CD14-positive monocyte (primary cell): ENCODE data around the gene IMMP2L. TPM values are rescaled to one million over a fixed set of nuclear protein-coding genes. Genes with fewer than 3 reads are reported as not detected.

ENCODE experiments used
- DNase-seq, 3 donors: peaks; one replicate each; pipeline ENCODE4 v3.0.0-alpha.2; 2011 to 2022
- H2AFZ ChIP-seq: 2 replicates; pipeline ENCODE4 v1.6.0; 2012; ENCODE audit warnings: mild to moderate bottlenecking, low read depth, low read length, inconsistent platforms; ENCODE audit not compliant: insufficient read depth, poor library complexity, severe bottlenecking
- H3K27ac ChIP-seq, 2 donors: 1 replicate in 1 of 2; 2 replicates in 1 of 2; pipeline ENCODE4 v1.5.1; 2012 to 2013; ENCODE audit warnings: low read length in 2 of 2, control low read depth in 1 of 2, inconsistent platforms in 1 of 2, low read depth in 1 of 2, mild to moderate bottlenecking in 1 of 2
- H3K27me3 ChIP-seq, 2 donors: one replicate each; pipeline versions ENCODE4 v1.6.0 to v1.6.1; 2011 to 2013; ENCODE audit warnings: low read length in 2 of 2; ENCODE audit not compliant: control insufficient read depth in 2 of 2, insufficient read depth in 2 of 2
- H3K36me3 ChIP-seq, 2 donors: replicated peaks in 1 of 2; 1 replicate in 1 of 2; 2 replicates in 1 of 2; pipeline versions ENCODE4 v1.5.1 to v1.6.1; 2012 to 2013; ENCODE audit warnings: low read length in 2 of 2, control low read depth in 1 of 2, inconsistent platforms in 1 of 2, mild to moderate bottlenecking in 1 of 2; ENCODE audit not compliant: insufficient read depth in 2 of 2, control insufficient read depth in 1 of 2
- H3K4me1 ChIP-seq, 2 donors: 1 replicate in 1 of 2; 2 replicates in 1 of 2; pipeline versions ENCODE4 v1.5.1 to v1.6.1; 2012 to 2013; ENCODE audit warnings: low read length in 2 of 2, control low read depth in 1 of 2, inconsistent platforms in 1 of 2, mild to moderate bottlenecking in 1 of 2, moderate library complexity in 1 of 2; ENCODE audit not compliant: insufficient read depth in 2 of 2, control insufficient read depth in 1 of 2
- H3K4me2 ChIP-seq: replicated peaks from 2 replicates; pipeline ENCODE3; 2012; ENCODE audit warnings: low read length, moderate library complexity, mild to moderate bottlenecking; ENCODE audit not compliant: poor library complexity, severe bottlenecking; ENCODE audit errors: extremely low read depth
- H3K4me3 ChIP-seq, 3 experiments: fragments of 200-600 bp in 1 of 3; sonication (generic) in 1 of 3; replicated peaks in 1 of 3; 1 replicate in 2 of 3; 2 replicates in 1 of 3; pipeline ENCODE4 v1.5.1; 2011 to 2013; ENCODE audit warnings: low read length in 3 of 3, mild to moderate bottlenecking in 3 of 3, control low read depth in 2 of 3, low read depth in 2 of 3, inconsistent platforms in 1 of 3, moderate library complexity in 1 of 3
- H3K79me2 ChIP-seq: 2 replicates; pipeline ENCODE4 v1.6.0; 2012; ENCODE audit warnings: mild to moderate bottlenecking, control low read depth, inconsistent platforms, low read length, moderate library complexity; ENCODE audit not compliant: insufficient read depth
- H3K9ac ChIP-seq: 2 replicates; pipeline ENCODE4 v1.6.0; 2017; ENCODE audit warnings: low read length, mild to moderate bottlenecking; ENCODE audit not compliant: insufficient read depth, poor library complexity, severe bottlenecking
- H3K9me3 ChIP-seq, 2 donors: replicated peaks in 1 of 2; 1 replicate in 1 of 2; 2 replicates in 1 of 2; pipeline versions ENCODE4 v1.5.1 to v1.6.1; 2012 to 2013; ENCODE audit warnings: low read length in 2 of 2, control low read depth in 1 of 2; ENCODE audit not compliant: control insufficient read depth in 1 of 2, insufficient read depth in 1 of 2
- H4K20me1 ChIP-seq: 2 replicates; pipeline ENCODE4 v1.6.0; 2012; ENCODE audit warnings: mild to moderate bottlenecking, low read length, control low read depth, moderate library complexity; ENCODE audit not compliant: insufficient read depth
- H3K27ac Mint-ChIP-seq, 7 donors: one replicate each; pipeline ENCODE4 v1.8.0; 2020; ENCODE audit warnings: mild to moderate bottlenecking in 7 of 7, mixed read lengths in 7 of 7, moderate library complexity in 6 of 7, inconsistent platforms in 2 of 7
- H3K27me3 Mint-ChIP-seq, 3 donors: one replicate each; pipeline ENCODE4 v1.8.0; 2021 to 2022; ENCODE audit warnings: low read depth in 3 of 3, mild to moderate bottlenecking in 3 of 3, mixed read lengths in 3 of 3, moderate library complexity in 3 of 3, inconsistent platforms in 1 of 3
- H3K36me3 Mint-ChIP-seq, 2 donors: one replicate each; pipeline ENCODE4 v1.8.0; 2020; ENCODE audit warnings: mixed read lengths in 2 of 2, inconsistent platforms in 1 of 2, mild to moderate bottlenecking in 1 of 2
- H3K4me1 Mint-ChIP-seq: one replicate; pipeline ENCODE4 v1.8.0; 2020; ENCODE audit warnings: mild to moderate bottlenecking, mixed read lengths
- H3K4me3 Mint-ChIP-seq, 2 donors: one replicate each; pipeline ENCODE4 v1.8.0; 2020; ENCODE audit warnings: mild to moderate bottlenecking in 2 of 2, mixed read lengths in 2 of 2, moderate library complexity in 1 of 2
- H3K9me3 Mint-ChIP-seq, 7 donors: one replicate each; pipeline ENCODE4 v1.8.0; 2020 to 2022; ENCODE audit warnings: mixed read lengths in 7 of 7, mild to moderate bottlenecking in 6 of 7, moderate library complexity in 6 of 7, inconsistent platforms in 2 of 7
- CTCF ChIP-seq: fragments of 200-600 bp; IDR thresholded peaks from one replicate; pipeline ENCODE4 v1.8.0; 2022; ENCODE audit warnings: antibody characterized with exemption, mild to moderate bottlenecking
- WGBS: methylation state at CpG from one replicate; pipeline ENCODE4 v1.1.5; 2013; ENCODE audit warnings: missing lambda C conversion rate; ENCODE audit not compliant: insufficient coverage; 5-methylcytosine and 5-hydroxymethylcytosine counted together
- intact Hi-C, 2 donors: fragments of 100-400 bp; cut with micrococcal nuclease; formaldehyde crosslinking; loops; one replicate each; pipeline versions ENCODE4 v1.15.0 to v1.15.1; 2023
- polyA plus RNA-seq, 3 donors: library from polyadenylated mRNA; depleted of rRNA in 1 of 3; unstranded in 2 of 3; stranded (reverse) in 1 of 3; fragments of 300-500 nt in 2 of 3; fragments of >200 nt in 1 of 3; fragmentation: Illumina TruSeq in 2 of 3; gene quantifications; 1 replicate in 2 of 3; 2 replicates in 1 of 3; pipeline ENCODE4 v1.2.3, GENCODE V29; 2012 to 2021

IMMP2L gene
- polyA plus RNA-seq, 3 donors: 1.9 to 6.4 (median 6.2) TPM

- WGBS: no CpG with 5 or more reads among the region's 4 CpGs
- no peaks in the 10 kb centered on the region for H3K79me2 ChIP-seq
- no peaks in the 10 kb centered on the region for H3K27me3 Mint-ChIP-seq
- H3K4me3 Mint-ChIP-seq: no peak overlapping the region
- H3K4me2 ChIP-seq: no peak overlapping the region
- H3K27ac Mint-ChIP-seq: no peak overlapping the region
- no peak overlapping the region for H3K27ac ChIP-seq
- H3K4me1 ChIP-seq: no peaks in the 10 kb centered on the region
- H3K36me3 Mint-ChIP-seq: no peaks in the 10 kb centered on the region
- H3K27me3 ChIP-seq: no peaks in the 10 kb centered on the region
- no peak overlapping the region for H3K4me3 ChIP-seq
- DNase-seq: no peak
- no peaks in the 10 kb centered on the region for H4K20me1 ChIP-seq
- intact Hi-C loops: no loop called here
- H3K36me3 ChIP-seq: no peaks in the 10 kb centered on the region
- H3K9me3 ChIP-seq: no peaks in the 10 kb centered on the region
- no peak overlapping the region for H3K9ac ChIP-seq
- no peaks in the 10 kb centered on the region for H3K4me1 Mint-ChIP-seq
- TF ChIP-seq CTCF: no peak
- peaks cover 0 to 6% (median under 1%) of the 10 kb centered on the region in 7 donors for H3K9me3 Mint-ChIP-seq
- no peak overlapping the region for H2AFZ ChIP-seq
Observed at GRCh38 chr7:111380945-111381344, 181.3 kb downstream of the IMMP2L start.

GRCh38 chr7:111374027-111374426 lies 188.3 kb downstream of the IMMP2L start:
- Mint-ChIP-seq H3K27me3 (no peaks in the 10 kb centered on the region), H3K9me3 (peaks cover 0 to 2% (median 0%) of the 10 kb centered on the region in 7 donors), H3K4me1 (no peaks in the 10 kb centered on the region), H3K36me3 (no peaks in the 10 kb centered on the region), H3K27ac (no peak overlapping the region), H3K4me3 (no peak overlapping the region)
- DNase-seq: no peak
- intact Hi-C loops: no loop called here
- H3K9me3 ChIP-seq: no peaks in the 10 kb centered on the region
- TF ChIP-seq CTCF: no peak
- no peak overlapping the region for H3K4me3 ChIP-seq
- H3K27me3 ChIP-seq: no peaks in the 10 kb centered on the region
- H3K4me2 ChIP-seq: no peak overlapping the region
- H3K4me1 ChIP-seq: no peaks in the 10 kb centered on the region
- no peaks in the 10 kb centered on the region for H3K79me2 ChIP-seq
- no peak overlapping the region for H3K27ac ChIP-seq
- H3K36me3 ChIP-seq: no peaks in the 10 kb centered on the region
- H2AFZ ChIP-seq: no peak overlapping the region
- H3K9ac ChIP-seq: no peak overlapping the region
- H4K20me1 ChIP-seq: no peaks in the 10 kb centered on the region
